ENCODE results near the gene DPP3.
A peak's percentile ranks its signal among the peaks of the same experiment; 100 is the strongest.

Gene DPP3

GRCh38 chr11:66498506-66498905 is 18.3 kb downstream of the DPP3 start:
- POLR2A ChIA-PET (ENCODE audit: low non-redundant PET) = no interaction called here
- no peak overlapping the region for H3K27ac ChIP-seq
- no peak for DNase-seq (ENCODE audit: low spot score)
- CTCF ChIA-PET = no interaction called here
- TF ChIP-seq CTCF (conservative IDR thresholded peaks at IDR 0.05; ENCODE audit: low read depth) = no peak

- ChIA-PET POLR2A (ENCODE audit: low non-redundant PET) (no interaction called here), CTCF (interaction anchor here (0.6 kb wide), 1 partner anchor 13 kb away, joined by 4 read pairs; no protein-coding TSS in a partner anchor)
- no peak overlapping the region for H3K27ac ChIP-seq
- no peak for DNase-seq (ENCODE audit: low spot score)
- TF ChIP-seq CTCF (conservative IDR thresholded peaks at IDR 0.05; ENCODE audit: low read depth) = no peak
These were observed 25.1 kb downstream of the DPP3 start for GRCh38 chr11:66505276-66505816.

- POLR2A ChIA-PET (ENCODE audit: low non-redundant PET) = no interaction called here
- no peak for DNase-seq (ENCODE audit: low spot score)
- TF ChIP-seq CTCF (conservative IDR thresholded peaks at IDR 0.05; ENCODE audit: low read depth) = no peak
- no peak overlapping the region for H3K27ac ChIP-seq
- CTCF ChIA-PET = no interaction called here
These were observed 28.9 kb downstream of the DPP3 start for GRCh38 chr11:66509131-66509561.

- peak; percentile 90 for DNase-seq (ENCODE audit: low spot score)
- CTCF ChIA-PET = interaction anchor here (0.5 to 0.7 kb wide), 2 partner anchors 35 to 127 kb away, joined by 3 to 4 read pairs; no protein-coding TSS in a partner anchor
- peak within 1 kb of the TSS; percentile 60 for H3K27ac ChIP-seq
- TF ChIP-seq CTCF (conservative IDR thresholded peaks at IDR 0.05; ENCODE audit: low read depth) = no peak
- POLR2A ChIA-PET (ENCODE audit: low non-redundant PET) = no interaction called here
These were observed 30.2 kb downstream of the DPP3 start, which contains the start of gene BBS1 for GRCh38 chr11:66510271-66510989. Gene BBS1, plus strand, starts transcription at chr11:66510635. Its CDS starts 25 bp downstream, at chr11:66510660.

- H3K27ac ChIP-seq = peak overlapping the region; percentile 60
- POLR2A ChIA-PET (ENCODE audit: low non-redundant PET) = interaction anchor here (0.8 kb wide), 1 partner anchor 60 kb away, joined by 3 read pairs; no protein-coding TSS in a partner anchor
- CTCF ChIA-PET = interaction anchor here (0.5 kb wide), 1 partner anchor 34 kb away, joined by 3 read pairs; no protein-coding TSS in a partner anchor
- TF ChIP-seq CTCF (conservative IDR thresholded peaks at IDR 0.05; ENCODE audit: low read depth) = no peak
- DNase-seq (ENCODE audit: low spot score) = no peak
These were observed 30.7 kb downstream of the DPP3 start for GRCh38 chr11:66510990-66511339.

- DNase-seq (ENCODE audit: low spot score) = no peak
- TF ChIP-seq CTCF (conservative IDR thresholded peaks at IDR 0.05; ENCODE audit: low read depth) = no peak
- ChIA-PET POLR2A (ENCODE audit: low non-redundant PET) (no interaction called here), CTCF (interaction anchor here (0.6 kb wide), 1 partner anchor 57 kb away, joined by 5 read pairs; no protein-coding TSS in a partner anchor)
- H3K27ac ChIP-seq = no peak overlapping the region
These were observed 43.4 kb downstream of the DPP3 start for GRCh38 chr11:66523611-66524010.
